Measurements from ENCODE around the gene C5orf63. TPM values are rescaled to one million over a fixed set of nuclear protein-coding genes. Genes with fewer than 3 reads are reported as not detected.
"Not testable (repeated sequence)": the region's sequence is repeated elsewhere in the genome, so short reads cannot be mapped to it uniquely, and the experiment has no call there.

The C5orf63 gene
- total RNA-seq, 1 donor from 2014 or later, result 1.3 TPM

- DNase-seq (ENCODE audit: low read depth, low spot score), result no peak
Observed at GRCh38 chr5:127009784-127010183, 63.5 kb downstream of the C5orf63 start.

- DNase-seq (ENCODE audit: low read depth, low spot score), result no peak
Observed at GRCh38 chr5:127008300-127008975, 64.9 kb downstream of the C5orf63 start.

- no peak for DNase-seq (ENCODE audit: low read depth, low spot score)
Observed at GRCh38 chr5:127007522-127007921, 65.8 kb downstream of the C5orf63 start.

GRCh38 chr5:127006744-127007143 lies 66.6 kb downstream of the C5orf63 start:
- DNase-seq (ENCODE audit: low read depth, low spot score), result no peak

- not testable (repeated sequence) for DNase-seq (ENCODE audit: low read depth, low spot score)
Observed at GRCh38 chr5:127005282-127005681, 68.0 kb downstream of the C5orf63 start.

- no peak for DNase-seq (ENCODE audit: low read depth, low spot score)
Observed at GRCh38 chr5:127004721-127005120, 68.6 kb downstream of the C5orf63 start.

GRCh38 chr5:127003798-127004495 lies 69.4 kb downstream of the C5orf63 start:
- no peak for DNase-seq (ENCODE audit: low read depth, low spot score)

GRCh38 chr5:127002390-127002789 lies 70.9 kb downstream of the C5orf63 start:
- no peak for DNase-seq (ENCODE audit: low read depth, low spot score)

GRCh38 chr5:127001621-127002296 lies 71.5 kb downstream of the C5orf63 start:
- peak; percentile 43 for DNase-seq (ENCODE audit: low read depth, low spot score)

Other genes with a start within 250 kb of the C5orf63 start
- 57.9 and 101 TPM in 2 replicates for gene MARCHF3, start 42.9 kb downstream of the C5orf63 start, total RNA-seq
- gene MEGF10, start 217.3 kb upstream of the C5orf63 start, total RNA-seq, result 0.60 and 0.92 TPM in 2 replicates